Keratinocyte (primary cell): ENCODE results near the gene TIMM8A. TPM values are rescaled to one million over a fixed set of nuclear protein-coding genes. Genes with fewer than 3 reads are reported as not detected.

ENCODE experiments used
- DNase-seq: peaks from one replicate; pipeline ENCODE4 v3.0.0-alpha.2; 2011; ENCODE audit warnings: low read depth, missing footprints, low spot score
- FAIRE-seq: peaks from 2 replicates; lab custom pipeline; 2011; peaks lifted over from hg19 to GRCh38; lab: Jason Lieb, UNC
- H2AFZ ChIP-seq: 2 replicates; pipeline ENCODE4 v1.6.0; 2012; ENCODE audit warnings: low read length, control low read depth, inconsistent platforms; ENCODE audit not compliant: control insufficient read depth
- H3K27ac ChIP-seq: 2 replicates; pipeline ENCODE4 v1.5.1; 2011; ENCODE audit warnings: low read length; ENCODE audit not compliant: control insufficient read depth, insufficient read depth
- H3K27me3 ChIP-seq: 3 replicates; pipeline ENCODE4 v1.6.0; 2011; ENCODE audit warnings: low read length; ENCODE audit not compliant: control insufficient read depth, insufficient read depth; ENCODE audit errors: extremely low read depth
- H3K36me3 ChIP-seq, 2 experiments: 2 replicates in 1 of 2; 3 replicates in 1 of 2; pipeline ENCODE4 v1.5.1; 2011; ENCODE audit warnings: low read length in 2 of 2, mild to moderate bottlenecking in 1 of 2; ENCODE audit not compliant: control insufficient read depth in 2 of 2, insufficient read depth in 2 of 2; ENCODE audit errors: extremely low read depth in 1 of 2
- H3K4me1 ChIP-seq: 3 replicates; pipeline ENCODE4 v1.5.1; 2011; ENCODE audit warnings: low read length; ENCODE audit not compliant: control insufficient read depth, insufficient read depth; ENCODE audit errors: extremely low read depth
- H3K4me2 ChIP-seq: 3 replicates; pipeline ENCODE4 v1.6.0; 2011; ENCODE audit warnings: low read depth, low read length; ENCODE audit not compliant: control insufficient read depth, insufficient read depth; ENCODE audit errors: extremely low read depth
- H3K4me3 ChIP-seq, 3 experiments: fragments of 200-600 bp in 1 of 3; sonication (generic) in 1 of 3; 2 replicates in 2 of 3; 3 replicates in 1 of 3; pipeline ENCODE4 v1.5.1; 2011 to 2016; ENCODE audit warnings: low read length in 3 of 3, mild to moderate bottlenecking in 3 of 3, control low read depth in 2 of 3, inconsistent platforms in 1 of 3, low read depth in 1 of 3, mixed read lengths in 1 of 3, mixed run types in 1 of 3, moderate library complexity in 1 of 3; ENCODE audit not compliant: control insufficient read depth in 2 of 3, insufficient read depth in 2 of 3; ENCODE audit errors: extremely low read depth in 1 of 3
- H3K79me2 ChIP-seq: 2 replicates; pipeline ENCODE4 v1.6.0; 2012; ENCODE audit warnings: low read length; ENCODE audit not compliant: control insufficient read depth, insufficient read depth
- H3K9ac ChIP-seq: 3 replicates; pipeline ENCODE4 v1.6.0; 2011; ENCODE audit warnings: low read length; ENCODE audit not compliant: control insufficient read depth, insufficient read depth; ENCODE audit errors: extremely low read depth
- H3K9me1 ChIP-seq: 3 replicates; pipeline ENCODE4 v1.6.0; 2011; ENCODE audit warnings: low read length; ENCODE audit not compliant: control insufficient read depth, insufficient read depth; ENCODE audit errors: extremely low read depth
- H3K9me3 ChIP-seq: 2 replicates; pipeline ENCODE4 v1.5.1; 2012; ENCODE audit warnings: low read depth, low read length; ENCODE audit not compliant: control insufficient read depth
- H4K20me1 ChIP-seq: 3 replicates; pipeline ENCODE4 v1.6.0; 2011; ENCODE audit warnings: low read length; ENCODE audit not compliant: control insufficient read depth, insufficient read depth; ENCODE audit errors: extremely low read depth
- CTCF ChIP-seq, 3 experiments: IDR thresholded peaks in 1 of 3; conservative IDR thresholded peaks in 1 of 3; optimal IDR thresholded peaks in 1 of 3; 2 replicates in 2 of 3; 3 replicates in 1 of 3; pipeline versions ENCODE3 to v1.5.1; 2011; ENCODE audit warnings: low read length in 3 of 3, mild to moderate bottlenecking in 3 of 3, moderate library complexity in 2 of 3, control low read depth in 1 of 3, inconsistent platforms in 1 of 3; ENCODE audit not compliant: insufficient read depth in 2 of 3; ENCODE audit errors: extremely low read depth in 1 of 3
- EZH2 ChIP-seq: IDR thresholded peaks from one replicate; pipeline ENCODE4 v1.6.1; 2012; ENCODE audit warnings: inconsistent platforms, mild to moderate bottlenecking, low read length, moderate library complexity
- dilution Hi-C: fragments of 300-500 bp; cut with MboI; formaldehyde crosslinking; loops from one replicate; pipeline ENCODE4 v1.7.0; 2020; ENCODE audit warnings: low sequenced_read_pairs; ENCODE audit not compliant: extremely low pct_ligation_motif_present
- polyA plus RNA-seq, 5 experiments: library from polyadenylated mRNA; depleted of rRNA in 3 of 5; stranded (reverse) in 3 of 5; stranded (forward) in 1 of 5; unstranded in 1 of 5; fragments of >200 nt; gene quantifications; 1 replicate in 1 of 5; 2 replicates in 3 of 5; 3 replicates in 1 of 5; pipeline versions ENCODE4 v1.2.1 to v1.2.3, GENCODE V29; 2011 to 2012; ENCODE audit warnings: missing spikeins in 2 of 5, low read depth in 1 of 5, low replicate concordance in 1 of 5

Gene TIMM8A
- polyA plus RNA-seq, 1 donor (not counting 4 experiments of a cell fraction or from before 2014, with no cell fraction given), result 17.0 TPM

DNA sequence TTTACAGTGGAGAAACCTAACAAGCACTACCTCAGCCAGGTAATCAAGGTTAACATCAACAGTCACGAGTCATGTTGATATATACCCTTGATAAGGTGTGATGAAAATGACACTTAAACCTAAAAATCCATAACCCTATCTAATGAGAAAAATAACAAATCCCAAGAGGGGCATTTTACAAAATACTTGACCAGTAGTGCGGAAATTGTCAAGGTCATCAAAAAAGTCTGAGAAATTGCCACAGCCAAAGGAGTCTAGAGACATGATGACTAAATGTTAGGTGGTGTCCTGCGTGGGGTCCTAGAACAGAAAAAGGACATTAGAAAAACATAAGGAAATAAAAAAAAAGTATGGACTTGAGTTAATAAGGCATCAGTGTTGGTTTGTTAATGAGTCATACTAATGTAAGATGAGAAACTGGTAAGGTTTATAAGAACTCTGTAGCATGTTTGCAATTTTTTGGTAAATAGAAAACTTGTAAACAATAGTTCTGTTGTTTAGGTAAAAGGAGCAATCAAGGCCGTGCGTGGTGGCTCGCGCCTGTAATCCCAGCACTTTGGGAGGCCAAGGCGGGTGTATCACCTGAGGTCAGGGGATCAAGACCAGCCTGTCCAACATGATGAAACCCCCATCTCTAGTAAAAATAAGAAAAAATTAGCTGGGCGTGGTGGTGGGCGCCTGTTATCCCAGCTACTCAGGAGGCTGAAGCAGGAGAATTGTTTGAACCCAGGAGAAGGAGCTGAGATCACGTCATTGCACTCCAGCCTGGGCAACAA lies 45.2 kb upstream of the TIMM8A start:
- no peak overlapping the region for H3K4me2 ChIP-seq
- no peak overlapping the region for H3K9ac ChIP-seq
- peaks cover 6% of the 10 kb centered on the region for H3K4me1 ChIP-seq
- no peaks in the 10 kb centered on the region for H3K27me3 ChIP-seq
- dilution Hi-C loops, result no loop called here
- no peak overlapping the region for H2AFZ ChIP-seq
- no peak for DNase-seq
- H3K79me2 ChIP-seq, result peaks cover 16% of the 10 kb centered on the region
- FAIRE-seq, result no peak
- H3K9me3 ChIP-seq, result no peaks in the 10 kb centered on the region
- H3K4me3 ChIP-seq, result no peak overlapping the region
- no peak overlapping the region for H3K27ac ChIP-seq
- H4K20me1 ChIP-seq, result no peaks in the 10 kb centered on the region
- peaks cover 1 to 8% of the 10 kb centered on the region in 2 experiments for H3K36me3 ChIP-seq
- no peak for TF ChIP-seq EZH2
- TF ChIP-seq CTCF (optimal IDR thresholded peaks at IDR 0.05 in 1 of 3, IDR thresholded peaks at IDR 0.05 in 1 of 3, conservative IDR thresholded peaks at IDR 0.05 in 1 of 3; ENCODE audit: extremely low read depth in 1 of 3, insufficient read depth in 2 of 3, low read length in 3 of 3), result no peak
- H3K9me1 ChIP-seq, result no peaks in the 10 kb centered on the region

DNA sequence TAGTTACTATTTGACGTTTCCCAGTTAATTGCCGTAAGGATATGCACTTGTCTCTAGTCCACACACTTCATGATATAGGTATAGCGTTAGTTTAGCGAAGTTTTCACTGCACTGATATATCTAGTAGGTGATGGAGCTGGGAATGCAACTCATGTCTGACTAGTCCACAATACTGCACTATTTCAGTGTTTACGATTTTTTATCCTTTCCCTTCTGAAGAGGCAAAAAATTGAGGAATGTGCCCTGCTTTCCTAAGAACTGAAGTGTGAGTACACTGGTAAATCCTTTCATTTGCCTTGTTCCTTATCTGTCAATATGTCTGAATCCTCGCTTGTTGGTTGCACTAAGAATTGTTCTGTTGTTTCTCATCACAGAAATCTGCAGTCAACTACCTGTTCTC lies 43.3 kb upstream of the TIMM8A start:
- Histone ChIP-seq H3K79me2 (peaks cover 16% of the 10 kb centered on the region), H3K27ac (peak overlapping the region; percentile 86), H3K9me1 (no peaks in the 10 kb centered on the region), H3K9ac (peak overlapping the region; percentile 88), H3K9me3 (no peaks in the 10 kb centered on the region), H3K4me2 (peak overlapping the region; percentile 79), H2AFZ (no peak overlapping the region), H3K4me3 (peak overlapping the region; percentile 56 to 79 (median 70)), H3K27me3 (no peaks in the 10 kb centered on the region), H4K20me1 (no peaks in the 10 kb centered on the region), H3K4me1 (peaks cover 6% of the 10 kb centered on the region), H3K36me3 (peaks cover 1 to 8% of the 10 kb centered on the region in 2 experiments)
- TF ChIP-seq CTCF (optimal IDR thresholded peaks at IDR 0.05 in 1 of 3, IDR thresholded peaks at IDR 0.05 in 1 of 3, conservative IDR thresholded peaks at IDR 0.05 in 1 of 3; ENCODE audit: extremely low read depth in 1 of 3, insufficient read depth in 2 of 3, low read length in 3 of 3) (no peak), EZH2 (no peak)
- no peak for FAIRE-seq
- dilution Hi-C loops, result no loop called here
- DNase-seq, result no peak
